Activated CD8-positive, alpha-beta T cell treated with anti-CD3 and anti-CD28 coated beads for 36 hours (primary cell): ENCODE data around the gene EHMT1. TPM values are rescaled to one million over a fixed set of nuclear protein-coding genes. Genes with fewer than 3 reads are reported as not detected.
"Not testable (repeated sequence)": the region's sequence is repeated elsewhere in the genome, so short reads cannot be mapped to it uniquely, and the experiment has no call there.

Source experiments
- ATAC-seq: fragments of 200-7000 bp; cut with Tn5 transposase; one replicate; pipeline ENCODE4 v1.10.0; 2021; ENCODE audit warnings: mild to moderate bottlenecking, moderate library complexity
- CTCF ChIA-PET: fragments of 350-600 bp; sonication (Branson Sonifier 250); formaldehyde crosslinking; loops from one replicate; lab custom pipeline; 2021; ENCODE audit warnings: antibody characterized with exemption; lab: Charles Lee
- POLR2A ChIA-PET: fragments of 350-600 bp; sonication (Branson Sonifier 250); formaldehyde crosslinking; loops from one replicate; lab custom pipeline; 2021; ENCODE audit warnings: antibody characterized with exemption; lab: Charles Lee
- DNase-seq: peaks from one replicate; pipeline ENCODE4 v3.0.0-alpha.2; 2020
- H3K27ac Mint-ChIP-seq: one replicate; pipeline ENCODE4 v1.8.0; 2021; ENCODE audit warnings: mild to moderate bottlenecking, mixed read lengths
- H3K27me3 Mint-ChIP-seq: one replicate; pipeline ENCODE4 v1.8.0; 2021; ENCODE audit warnings: mixed read lengths
- H3K36me3 Mint-ChIP-seq: one replicate; pipeline ENCODE4 v1.8.0; 2021; ENCODE audit warnings: low read depth, mixed read lengths
- H3K4me1 Mint-ChIP-seq: one replicate; pipeline ENCODE4 v1.8.0; 2021; ENCODE audit warnings: low read depth, mixed read lengths
- H3K4me3 Mint-ChIP-seq: one replicate; pipeline ENCODE4 v1.8.0; 2021; ENCODE audit warnings: mild to moderate bottlenecking, moderate library complexity, mixed read lengths
- H3K9me3 Mint-ChIP-seq: one replicate; pipeline ENCODE4 v1.8.0; 2021; ENCODE audit warnings: mixed read lengths
- CTCF ChIP-seq: fragments of 200-600 bp; IDR thresholded peaks from one replicate; pipeline ENCODE4 v1.8.0; 2022; ENCODE audit warnings: antibody characterized with exemption, mild to moderate bottlenecking
- intact Hi-C: fragments of 100-400 bp; cut with micrococcal nuclease; formaldehyde crosslinking; loops from one replicate; pipeline ENCODE4 v1.10.0; 2022
- total RNA-seq, 2 experiments: library from RNA; stranded (reverse); gene quantifications; one replicate each; pipeline ENCODE4 v1.2.3, GENCODE V29; 2021

Gene EHMT1
- total RNA-seq, 2 experiments from 2014 or later: 62.1 to 67.1 TPM

- intact Hi-C loops: no loop called here
- Mint-ChIP-seq H3K27ac (peak overlapping the region; percentile 78), H3K36me3 (peaks cover 10% of the 10 kb centered on the region), H3K27me3 (no peaks in the 10 kb centered on the region), H3K4me3 (peak overlapping the region; percentile 82), H3K9me3 (no peaks in the 10 kb centered on the region), H3K4me1 (peaks cover 41% of the 10 kb centered on the region)
- no peak for TF ChIP-seq CTCF
- DNase-seq (peak; percentile 52), ATAC-seq (peak; percentile 7)
- ChIA-PET POLR2A (interaction anchor here (0.8 to 1.7 kb wide), 8 partner anchors 9 to 75 kb away, joined by 3 to 11 read pairs (median 4); no protein-coding TSS in a partner anchor), CTCF (interaction anchor here (0.8 to 1.7 kb wide), 5 partner anchors 8 to 51 kb away, joined by 3 to 6 read pairs (median 3); no protein-coding TSS in a partner anchor)
Observed at GRCh38 chr9:137619240-137620047, 639 bp downstream of the EHMT1 start.

GRCh38 chr9:137620048-137620405 is 1.2 kb downstream of the EHMT1 start:
- Mint-ChIP-seq H3K36me3 (peaks cover 8% of the 10 kb centered on the region), H3K4me3 (peak overlapping the region; percentile 82), H3K27me3 (no peaks in the 10 kb centered on the region), H3K9me3 (no peaks in the 10 kb centered on the region), H3K27ac (peak overlapping the region; percentile 78), H3K4me1 (peaks cover 41% of the 10 kb centered on the region)
- ChIA-PET POLR2A (interaction anchor here (0.8 to 1.7 kb wide), 4 partner anchors 9 to 22 kb away, joined by 3 to 11 read pairs (median 4); no protein-coding TSS in a partner anchor), CTCF (interaction anchor here (0.9 to 1.7 kb wide), 4 partner anchors 8 to 50 kb away, joined by 3 to 5 read pairs (median 3); no protein-coding TSS in a partner anchor)
- no peak for TF ChIP-seq CTCF
- intact Hi-C loops: no loop called here
- DNase-seq (no peak), ATAC-seq (no peak)

- peak overlapping the region; percentile 67 for H3K27ac Mint-ChIP-seq
- POLR2A ChIA-PET: interaction anchor here (0.6 to 3.2 kb wide), 5 partner anchors 8 to 42 kb away, joined by 3 to 11 read pairs (median 3); partner anchors contain the start of genes DPH7 and ZMYND19
- peak overlapping the region; percentile 82 for H3K4me3 Mint-ChIP-seq
- no peaks in the 10 kb centered on the region for H3K9me3 Mint-ChIP-seq
- H3K36me3 Mint-ChIP-seq: peaks cover 12% of the 10 kb centered on the region
- no peak for TF ChIP-seq CTCF
- ATAC-seq: no peak
- CTCF ChIA-PET: interaction anchor here (0.6 to 1.4 kb wide), 4 partner anchors 13 to 52 kb away, joined by 3 to 4 read pairs (median 3); no protein-coding TSS in a partner anchor
- DNase-seq: no peak
- H3K27me3 Mint-ChIP-seq: no peaks in the 10 kb centered on the region
- intact Hi-C loops: no loop called here
- H3K4me1 Mint-ChIP-seq: peaks cover 46% of the 10 kb centered on the region
Observed at GRCh38 chr9:137620581-137620980, 1.8 kb downstream of the EHMT1 start.

- peaks cover 12% of the 10 kb centered on the region for H3K36me3 Mint-ChIP-seq
- ChIA-PET CTCF (interaction anchor here (0.6 to 1.4 kb wide), 4 partner anchors 12 to 52 kb away, joined by 3 to 4 read pairs (median 3); no protein-coding TSS in a partner anchor), POLR2A (interaction anchor here (0.6 to 3.2 kb wide), 5 partner anchors 7 to 43 kb away, joined by 3 to 11 read pairs (median 3); partner anchors contain the start of genes DPH7 and ZMYND19)
- intact Hi-C loops: no loop called here
- peak overlapping the region; percentile 67 for H3K27ac Mint-ChIP-seq
- peak overlapping the region; percentile 82 for H3K4me3 Mint-ChIP-seq
- H3K9me3 Mint-ChIP-seq: no peaks in the 10 kb centered on the region
- ATAC-seq: no peak
- peak; percentile 40 for DNase-seq
- H3K4me1 Mint-ChIP-seq: peaks cover 48% of the 10 kb centered on the region
- peak; percentile 51 for TF ChIP-seq CTCF
- no peaks in the 10 kb centered on the region for H3K27me3 Mint-ChIP-seq
Observed at GRCh38 chr9:137621131-137621757, 2.4 kb downstream of the EHMT1 start.

GRCh38 chr9:137622211-137622610 is 3.4 kb downstream of the EHMT1 start:
- peaks cover 14% of the 10 kb centered on the region for H3K36me3 Mint-ChIP-seq
- H3K27me3 Mint-ChIP-seq, H3K4me3 Mint-ChIP-seq, H3K9me3 Mint-ChIP-seq, DNase-seq, intact Hi-C loops, H3K27ac Mint-ChIP-seq, ATAC-seq, CTCF ChIA-PET: not testable (repeated sequence)
- peaks cover 50% of the 10 kb centered on the region for H3K4me1 Mint-ChIP-seq
- POLR2A ChIA-PET: interaction anchor here (3.2 kb wide), 1 partner anchor 31 kb away, joined by 9 read pairs; the partner anchor contains the start of gene ZMYND19
